H9 (cell line): Measurements from ENCODE around the gene TWF1. TPM values are rescaled to one million over a fixed set of nuclear protein-coding genes. Genes with fewer than 3 reads are reported as not detected.
A peak's percentile ranks its signal among the peaks of the same experiment; 100 is the strongest.

Experiments used
- DNase-seq: peaks from one replicate; pipeline ENCODE4 v3.0.0-alpha.2; 2017
- H2AFZ ChIP-seq: one replicate; pipeline ENCODE4 v1.6.1; 2013; ENCODE audit warnings: mild to moderate bottlenecking, low read length, control low read depth, moderate library complexity
- H2AK5ac ChIP-seq: 2 replicates; pipeline ENCODE4 v1.6.1; 2013; ENCODE audit warnings: low read length, control low read depth, mixed read lengths; ENCODE audit not compliant: insufficient read length
- H2BK120ac ChIP-seq: one replicate; pipeline ENCODE4 v1.6.1; 2013; ENCODE audit warnings: low read depth, mild to moderate bottlenecking, low read length, control low read depth, inconsistent platforms; ENCODE audit not compliant: poor library complexity, severe bottlenecking
- H2BK12ac ChIP-seq: 2 replicates; pipeline ENCODE4 v1.6.1; 2013; ENCODE audit warnings: low read length, control low read depth, mixed read lengths, low read depth; ENCODE audit not compliant: insufficient read length
- H2BK15ac ChIP-seq: 2 replicates; pipeline ENCODE4 v1.6.1; 2013; ENCODE audit warnings: low read depth, low read length, control low read depth
- H2BK20ac ChIP-seq: one replicate; pipeline ENCODE4 v1.6.1; 2013; ENCODE audit warnings: low read depth, mild to moderate bottlenecking, low read length, control low read depth, inconsistent platforms; ENCODE audit not compliant: poor library complexity, severe bottlenecking
- H2BK5ac ChIP-seq: 2 replicates; pipeline ENCODE4 v1.6.1; 2013; ENCODE audit warnings: low read length, control low read depth, mixed read lengths; ENCODE audit not compliant: insufficient read length
- H3K14ac ChIP-seq: 2 replicates; pipeline ENCODE4 v1.6.1; 2013; ENCODE audit warnings: low read length, control low read depth; ENCODE audit not compliant: insufficient read depth
- H3K18ac ChIP-seq: 2 replicates; pipeline ENCODE4 v1.6.1; 2013; ENCODE audit warnings: low read depth, mild to moderate bottlenecking, mixed read lengths, low read length, control low read depth; ENCODE audit not compliant: insufficient read length
- H3K23ac ChIP-seq: 2 replicates; pipeline ENCODE4 v1.6.1; 2013; ENCODE audit warnings: low read length, control low read depth, mixed read lengths, low read depth; ENCODE audit not compliant: insufficient read length
- H3K23me2 ChIP-seq: 2 replicates; pipeline ENCODE4 v1.6.1; 2013; ENCODE audit warnings: low read depth, mild to moderate bottlenecking, mixed read lengths, low read length, control low read depth; ENCODE audit not compliant: insufficient read length, poor library complexity, severe bottlenecking
- H3K27ac ChIP-seq: 2 replicates; pipeline ENCODE4 v1.5.1; 2013; ENCODE audit warnings: low read length, control low read depth, mixed read lengths, low read depth; ENCODE audit not compliant: insufficient read length
- H3K27me3 ChIP-seq: 2 replicates; pipeline ENCODE4 v1.6.1; 2013; ENCODE audit warnings: low read length, control low read depth, inconsistent platforms; ENCODE audit not compliant: insufficient read depth
- H3K4ac ChIP-seq: 2 replicates; pipeline ENCODE4 v1.6.1; 2013; ENCODE audit warnings: low read depth, mild to moderate bottlenecking, control low read depth, inconsistent platforms, low read length, moderate library complexity
- H3K4me1 ChIP-seq: 2 replicates; pipeline ENCODE4 v1.6.1; 2013; ENCODE audit warnings: low read length, control low read depth, inconsistent platforms; ENCODE audit not compliant: insufficient read depth
- H3K4me2 ChIP-seq: 2 replicates; pipeline ENCODE4 v1.6.1; 2013; ENCODE audit warnings: low read length, control low read depth, mixed read lengths; ENCODE audit not compliant: insufficient read length, insufficient read depth
- H3K56ac ChIP-seq: 2 replicates; pipeline ENCODE4 v1.6.1; 2013; ENCODE audit warnings: low read depth, mild to moderate bottlenecking, mixed read lengths, low read length, control low read depth; ENCODE audit not compliant: insufficient read length
- H3K79me1 ChIP-seq: 2 replicates; pipeline ENCODE4 v1.6.1; 2013; ENCODE audit warnings: low read depth, mild to moderate bottlenecking, moderate library complexity, low read length, control low read depth, inconsistent platforms; ENCODE audit not compliant: insufficient read depth, poor library complexity, severe bottlenecking
- H3K79me2 ChIP-seq: 2 replicates; pipeline ENCODE4 v1.6.1; 2013; ENCODE audit warnings: low read length, control low read depth, inconsistent platforms; ENCODE audit not compliant: insufficient read depth
- H3K9ac ChIP-seq: 2 replicates; pipeline ENCODE4 v1.6.1; 2013; ENCODE audit warnings: low read length, control low read depth, mixed read lengths; ENCODE audit not compliant: insufficient read length; ENCODE audit errors: extremely low read depth
- H3K9me3 ChIP-seq: one replicate; pipeline ENCODE4 v1.6.1; 2013; ENCODE audit warnings: low read depth, low read length, inconsistent platforms; ENCODE audit not compliant: control insufficient read depth
- H3T11ph ChIP-seq: one replicate; pipeline ENCODE4 v1.6.1; 2013; ENCODE audit warnings: mild to moderate bottlenecking, low read length, control low read depth, inconsistent platforms
- H4K20me1 ChIP-seq: one replicate; pipeline ENCODE4 v1.6.1; 2013; ENCODE audit not compliant: control insufficient read depth, insufficient read length, insufficient read depth
- H4K5ac ChIP-seq: 2 replicates; pipeline ENCODE4 v1.6.1; 2013; ENCODE audit warnings: low read depth, mild to moderate bottlenecking, mixed read lengths, low read length, control low read depth; ENCODE audit not compliant: insufficient read length
- H4K8ac ChIP-seq: replicated peaks from 2 replicates; pipeline ENCODE4 v1.6.1; 2013; ENCODE audit warnings: low read length, control low read depth, mixed read lengths, low read depth; ENCODE audit not compliant: insufficient read length
- H4K91ac ChIP-seq: 2 replicates; pipeline ENCODE4 v1.6.1; 2013; ENCODE audit warnings: low read depth, mild to moderate bottlenecking, moderate library complexity, mixed read lengths, low read length, control low read depth; ENCODE audit not compliant: insufficient read length
- H3K27ac Mint-ChIP-seq, 3 experiments: 2 replicates in 2 of 3; 3 replicates in 1 of 3; pipeline ENCODE4 v1.8.0; 2020 to 2021; ENCODE audit warnings: mixed read lengths in 3 of 3, mild to moderate bottlenecking in 1 of 3, moderate library complexity in 1 of 3
- H3K27me3 Mint-ChIP-seq: 2 replicates; pipeline ENCODE4 v1.8.0; 2021; ENCODE audit warnings: low read depth, mild to moderate bottlenecking, moderate library complexity, mixed read lengths
- H3K36me3 Mint-ChIP-seq, 3 experiments: 2 replicates in 2 of 3; 3 replicates in 1 of 3; pipeline ENCODE4 v1.8.0; 2020 to 2021; ENCODE audit warnings: low read depth in 3 of 3, mixed read lengths in 3 of 3; ENCODE audit not compliant: insufficient read depth in 1 of 3
- H3K4me1 Mint-ChIP-seq, 2 experiments: 2 replicates each; pipeline ENCODE4 v1.8.0; 2020; ENCODE audit warnings: mixed read lengths in 2 of 2
- H3K4me3 Mint-ChIP-seq, 2 experiments: 2 replicates in 1 of 2; 3 replicates in 1 of 2; pipeline ENCODE4 v1.8.0; 2020 to 2021; ENCODE audit warnings: mild to moderate bottlenecking in 2 of 2, mixed read lengths in 2 of 2, moderate library complexity in 1 of 2
- H3K9me3 Mint-ChIP-seq, 2 experiments: 2 replicates in 1 of 2; 3 replicates in 1 of 2; pipeline ENCODE4 v1.8.0; 2020; ENCODE audit warnings: mild to moderate bottlenecking in 2 of 2, mixed read lengths in 2 of 2, moderate library complexity in 1 of 2
- CTCF ChIP-seq: fragments of 200-600 bp; sonication (generic); conservative IDR thresholded peaks from 3 replicates; pipeline ENCODE4 v1.8.0; 2021; ENCODE audit warnings: antibody characterized with exemption, mild to moderate bottlenecking
- WGBS: extraction: QIAGEN DNeasy Blood & Tissue Kit; methylation state at CpG from one replicate; pipeline ENCODE4 v1.1.7; 2013; ENCODE audit warnings: missing lambda C conversion rate, low lambda C conversion rate, mixed read lengths; ENCODE audit not compliant: insufficient read length; ENCODE audit errors: extremely low coverage; 5-methylcytosine and 5-hydroxymethylcytosine counted together
- total RNA-seq: library from RNA; stranded (reverse); gene quantifications from 2 replicates; pipeline ENCODE4 v1.2.1, GENCODE V29; 2021

Gene TWF1
- total RNA-seq, 1 experiment from 2014 or later, result 22.8 TPM

- no peaks in the 10 kb centered on the region for H3K27me3 Mint-ChIP-seq
- H2BK15ac ChIP-seq, result no peak within 1 kb of the TSS
- H3K14ac ChIP-seq, result peak within 1 kb of the TSS; percentile 39; the same call in 1 of the 2 replicates
- H2BK120ac ChIP-seq, result no peak within 1 kb of the TSS
- H2BK12ac ChIP-seq, result no peak within 1 kb of the TSS
- H3K27me3 ChIP-seq, result no peaks in the 10 kb centered on the region
- H3K4me3 Mint-ChIP-seq, result peak within 1 kb of the TSS; percentile 75 to 76
- H4K5ac ChIP-seq, result no peak within 1 kb of the TSS
- no CpG with 5 or more reads among the region's 54 CpGs for WGBS
- no peak within 1 kb of the TSS for H2AK5ac ChIP-seq
- no peaks in the 10 kb centered on the region for H3K9me3 Mint-ChIP-seq
- no peaks in the 10 kb centered on the region for H3K79me2 ChIP-seq
- H3K18ac ChIP-seq, result no peak within 1 kb of the TSS
- H3K9me3 ChIP-seq, result no peaks in the 10 kb centered on the region
- H3K36me3 Mint-ChIP-seq, result peaks cover 0 to 6% (median 6%) of the 10 kb centered on the region in 3 experiments; a peak in 2 of 7 replicates
- H3K23ac ChIP-seq, result no peak within 1 kb of the TSS
- H4K20me1 ChIP-seq, result no peaks in the 10 kb centered on the region
- H3K4me1 ChIP-seq, result peaks cover 2% of the 10 kb centered on the region
- no peak within 1 kb of the TSS for H3K27ac ChIP-seq
- H2BK5ac ChIP-seq, result no peak within 1 kb of the TSS
- no peak within 1 kb of the TSS for H3K56ac ChIP-seq
- peaks cover 3% of the 10 kb centered on the region for H3K23me2 ChIP-seq
- H2AFZ ChIP-seq, result peak within 1 kb of the TSS; percentile 65
- no peak within 1 kb of the TSS for H2BK20ac ChIP-seq
- no peak within 1 kb of the TSS; the same call in 1 of the 2 replicates for H3K4ac ChIP-seq
- H4K91ac ChIP-seq, result no peak within 1 kb of the TSS
- TF ChIP-seq CTCF, result peak; percentile 20; the same call in 2 of the 3 replicates
- H3K79me1 ChIP-seq, result no peaks in the 10 kb centered on the region
- peak; percentile 98 for DNase-seq
- peak within 1 kb of the TSS; percentile 50 for H3K9ac ChIP-seq
- H3K4me2 ChIP-seq, result peak within 1 kb of the TSS; percentile 39
- peaks cover 28 to 38% of the 10 kb centered on the region in 2 experiments for H3K4me1 Mint-ChIP-seq
- no peak within 1 kb of the TSS for H4K8ac ChIP-seq
- H3K27ac Mint-ChIP-seq, result peak within 1 kb of the TSS in 2 of 3 experiments; percentile 9 to 74; a peak in 4 of 7 replicates
- no peak within 1 kb of the TSS for H3T11ph ChIP-seq
These were observed 47.2 kb downstream of the TWF1 start, which contains the start of the genes IRAK4 and PUS7L for GRCh38 chr12:43758728-43759563. Gene IRAK4 (plus strand): TSS chr12:43758951. CDS start chr12:43768112, 9,161 bp downstream. Gene PUS7L (minus strand): TSS chr12:43758790. CDS start chr12:43755245, 3,545 bp downstream.
